HCEC 1CT (cell line): Measurements from ENCODE around the gene PNPLA1.
A peak's percentile ranks its signal among the peaks of the same experiment; 100 is the strongest.

ENCODE experiments used
- DNase-seq: peaks from one replicate; pipeline ENCODE4 v3.0.0-alpha.2; 2017

PNPLA1 gene

DNA sequence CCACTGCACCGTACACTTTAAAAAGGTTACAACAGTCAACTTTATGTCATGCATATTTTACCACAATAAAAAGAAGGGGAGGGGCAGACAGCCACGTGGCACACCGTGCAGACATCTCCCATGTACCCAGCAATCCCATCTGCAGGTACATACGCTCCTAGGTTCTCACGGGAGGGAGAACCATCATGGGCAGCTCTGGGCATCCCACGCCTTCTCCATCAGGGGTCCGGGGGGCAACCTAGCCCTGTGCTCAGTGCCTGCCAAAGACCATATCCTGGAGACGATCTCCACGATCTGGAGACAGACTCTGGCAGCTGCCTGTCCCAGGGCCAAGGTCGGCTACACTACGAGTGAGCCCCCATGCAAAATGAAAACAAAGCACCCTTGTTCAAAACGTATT lies 69.3 kb downstream of the PNPLA1 start:
- no peak for DNase-seq

GRCh38 chr6:36340306-36340617 lies 70.4 kb downstream of the PNPLA1 start:
- no peak for DNase-seq

- peak; percentile 39 for DNase-seq
These were observed 71.0 kb downstream of the PNPLA1 start for GRCh38 chr6:36340618-36341454.

DNA sequence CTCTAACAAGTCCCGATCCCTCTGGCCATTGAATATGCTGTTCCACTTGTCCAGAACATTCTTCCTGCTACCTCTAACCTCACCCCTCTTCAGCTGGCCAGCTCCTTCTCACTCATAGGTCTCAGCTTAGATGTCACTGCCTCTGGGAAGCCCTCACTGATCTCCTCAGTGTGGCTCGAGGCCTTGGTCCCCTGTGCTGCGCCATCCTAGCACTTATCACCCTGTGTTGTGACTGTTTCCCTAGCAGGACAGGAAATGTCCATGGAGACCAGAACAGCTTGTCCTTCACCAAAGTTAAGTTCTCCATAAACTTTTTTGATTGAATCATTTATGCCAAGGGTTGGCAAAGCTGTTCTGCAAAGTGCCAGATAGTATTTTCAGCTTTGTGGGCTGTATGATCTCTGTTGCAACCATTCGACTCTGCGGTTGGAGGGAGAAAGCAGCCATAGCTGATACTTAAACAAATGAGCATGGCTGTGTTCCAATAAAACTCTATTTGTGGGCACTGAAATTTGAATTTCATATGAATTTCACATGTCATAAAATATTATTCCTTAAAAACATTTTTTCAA lies 73.3 kb downstream of the PNPLA1 start:
- DNase-seq, result no peak

GRCh38 chr6:36345681-36346466 lies 76.0 kb downstream of the PNPLA1 start:
- DNase-seq, result no peak

DNA sequence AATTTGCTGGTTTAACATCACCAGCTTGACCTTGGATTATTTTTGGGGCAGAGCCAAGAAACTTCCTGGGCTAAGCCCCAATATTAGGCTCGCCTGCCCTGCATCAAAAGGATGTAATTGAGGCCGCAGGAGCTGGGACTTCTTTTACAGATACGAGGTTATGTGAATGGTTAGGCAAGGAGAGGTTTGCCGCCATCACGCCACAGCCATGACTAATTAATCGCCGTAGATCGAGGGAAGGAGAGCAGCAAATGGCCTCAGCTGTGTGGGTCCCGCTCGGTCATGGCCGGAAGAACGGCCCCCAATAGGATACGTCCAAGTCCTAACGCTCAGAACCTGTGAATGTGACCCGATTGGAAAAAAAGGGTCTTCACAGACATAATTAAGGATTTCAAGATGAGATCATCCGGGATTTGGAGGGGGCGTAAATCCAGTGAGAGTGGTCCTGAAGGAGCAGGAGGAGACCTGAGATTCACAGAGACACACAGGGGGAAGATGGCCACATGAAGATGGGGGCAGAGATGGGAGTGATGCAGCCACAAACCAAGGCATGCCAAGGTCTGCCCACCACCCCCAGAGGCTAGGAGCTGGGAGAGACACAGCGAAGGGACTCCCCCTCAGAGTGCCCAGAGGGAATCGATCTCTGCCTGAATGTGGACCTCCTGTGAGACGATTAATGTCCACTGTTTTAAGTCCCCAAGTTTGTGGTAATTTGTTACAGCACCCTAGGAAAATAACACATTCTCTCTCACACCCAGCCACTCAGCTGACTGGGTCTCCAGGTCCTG lies 76.8 kb downstream of the PNPLA1 start:
- DNase-seq, result no peak

DNA sequence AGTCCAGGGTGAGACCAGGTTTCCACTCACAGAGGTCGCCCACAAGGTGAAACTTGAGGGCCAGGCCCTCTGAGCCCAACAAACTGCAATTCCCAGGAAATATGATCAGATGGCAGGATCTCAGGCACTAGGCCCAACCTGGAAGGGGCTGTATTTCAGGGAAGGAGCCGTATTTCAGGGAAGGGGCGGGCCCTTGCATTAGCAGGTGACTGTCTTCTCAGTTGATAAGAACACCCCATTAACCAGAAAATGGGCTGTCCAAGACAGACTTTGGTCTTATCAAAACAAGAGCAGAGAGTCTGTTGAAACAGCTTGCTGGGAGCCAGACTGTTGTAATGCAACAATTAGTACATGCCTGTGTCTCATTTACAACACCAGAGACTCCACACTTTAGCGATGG lies 77.8 kb downstream of the PNPLA1 start:
- no peak for DNase-seq

DNA sequence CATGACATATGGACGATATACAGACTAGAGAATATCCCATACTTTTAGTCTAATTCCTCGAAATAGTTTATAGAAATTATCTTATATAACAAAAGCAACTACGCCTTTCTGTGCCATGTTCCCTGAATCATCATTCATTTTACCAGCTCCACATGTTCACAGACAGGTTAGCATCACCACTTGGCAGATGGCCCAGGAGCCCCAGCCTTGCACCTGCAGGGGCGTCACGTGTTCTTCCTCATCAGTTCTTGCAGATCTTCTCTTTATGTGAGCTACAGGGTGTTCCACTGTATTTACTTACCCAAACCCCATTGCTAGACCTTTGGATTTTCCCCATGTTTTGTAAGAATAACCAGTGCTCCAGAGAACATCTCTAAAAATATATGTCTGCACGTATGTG lies 79.4 kb downstream of the PNPLA1 start:
- DNase-seq, result no peak

GRCh38 chr6:36350082-36350481 lies 80.2 kb downstream of the PNPLA1 start:
- DNase-seq, result no peak

GRCh38 chr6:36350681-36351571 lies 81.1 kb downstream of the PNPLA1 start:
- no peak for DNase-seq

- DNase-seq, result no peak
These were observed 82.8 kb downstream of the PNPLA1 start for GRCh38 chr6:36352477-36353157.

- no peak for DNase-seq
These were observed 83.6 kb downstream of the PNPLA1 start for GRCh38 chr6:36353411-36353915.

GRCh38 chr6:36355819-36356218 lies 86.0 kb downstream of the PNPLA1 start:
- no peak for DNase-seq

DNA sequence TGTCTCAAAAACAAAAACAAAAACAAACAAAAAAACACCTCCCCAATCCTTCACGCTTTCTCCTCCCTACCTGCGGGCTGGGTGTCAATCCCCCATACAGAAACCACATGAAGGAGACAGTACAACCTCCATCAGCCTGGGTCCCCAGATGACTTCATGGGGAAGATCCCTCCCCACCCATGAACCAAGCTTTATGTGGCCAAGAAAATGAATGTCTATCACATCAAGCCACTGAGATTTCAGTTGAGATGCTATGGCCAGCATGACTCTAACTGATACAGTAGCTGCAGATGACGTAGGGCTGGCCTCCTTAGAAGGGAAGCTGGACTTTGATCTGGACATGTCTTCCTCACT lies 88.0 kb downstream of the PNPLA1 start:
- no peak for DNase-seq
